ENCODE measurements around the gene ERP44.
A peak's percentile ranks its signal among the peaks of the same experiment; 100 is the strongest.
"Not testable (repeated sequence)": the region's sequence is repeated elsewhere in the genome, so short reads cannot be mapped to it uniquely, and the experiment has no call there.

Gene ERP44

GRCh38 chr9:100098887-100099721, at the start of gene ERP44, which contains the start of gene INVS:
Gene ERP44 (minus strand): TSS chr9:100099000. CDS start chr9:100098840, 160 bp downstream.
Gene INVS (plus strand): TSS chr9:100099243. CDS start chr9:100104522, 5,279 bp downstream.
- peak; percentile 100 for DNase-seq (ENCODE audit: low spot score)

DNA sequence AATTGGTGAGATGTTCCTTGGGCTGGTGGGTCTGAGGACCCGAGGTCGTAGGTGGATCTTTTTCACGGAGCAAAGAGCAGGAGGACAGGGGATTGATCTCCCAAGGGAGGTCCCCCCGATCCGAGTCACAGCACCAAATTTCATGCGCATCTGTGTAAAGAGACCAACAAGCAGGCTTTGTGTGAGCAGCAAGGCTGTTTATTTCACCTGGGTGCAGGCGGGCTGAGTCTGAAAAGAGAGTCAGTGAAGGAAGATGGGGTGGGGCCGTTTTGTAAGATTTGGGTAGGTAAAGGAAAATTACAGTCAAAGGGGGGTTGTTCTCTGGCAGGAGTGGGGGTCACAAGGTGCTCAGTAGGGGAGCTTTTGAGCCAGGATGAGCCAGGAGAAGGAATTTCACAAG, 47.2 kb upstream of the ERP44 start:
- not testable (repeated sequence) for DNase-seq (ENCODE audit: low spot score)

GRCh38 chr9:100145167-100145934, 46.6 kb upstream of the ERP44 start:
- DNase-seq (ENCODE audit: low spot score), result not testable (repeated sequence)

- DNase-seq (ENCODE audit: low spot score), result not testable (repeated sequence)
Measured at GRCh38 chr9:100141862-100142261, 43.1 kb upstream of the ERP44 start.

DNA sequence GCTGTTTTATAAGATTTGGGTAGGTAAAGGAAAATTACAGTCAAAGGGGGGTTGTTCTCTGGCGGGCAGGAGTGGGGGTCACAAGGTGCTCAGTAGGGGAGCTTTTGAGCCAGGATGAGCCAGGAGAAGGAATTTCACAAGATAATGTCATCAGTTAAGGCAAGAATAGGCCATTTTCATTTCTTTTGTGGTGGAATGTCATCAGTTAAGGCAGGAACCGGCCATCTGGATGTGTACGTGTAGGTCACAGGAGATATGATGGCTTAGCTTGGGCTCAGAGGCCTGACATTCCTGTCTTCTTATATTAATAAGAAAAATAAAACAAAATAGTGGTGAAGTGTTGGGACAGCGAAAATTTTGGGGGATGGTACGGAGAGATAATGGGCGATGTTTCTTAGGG, 41.5 kb upstream of the ERP44 start:
- not testable (repeated sequence) for DNase-seq (ENCODE audit: low spot score)

DNA sequence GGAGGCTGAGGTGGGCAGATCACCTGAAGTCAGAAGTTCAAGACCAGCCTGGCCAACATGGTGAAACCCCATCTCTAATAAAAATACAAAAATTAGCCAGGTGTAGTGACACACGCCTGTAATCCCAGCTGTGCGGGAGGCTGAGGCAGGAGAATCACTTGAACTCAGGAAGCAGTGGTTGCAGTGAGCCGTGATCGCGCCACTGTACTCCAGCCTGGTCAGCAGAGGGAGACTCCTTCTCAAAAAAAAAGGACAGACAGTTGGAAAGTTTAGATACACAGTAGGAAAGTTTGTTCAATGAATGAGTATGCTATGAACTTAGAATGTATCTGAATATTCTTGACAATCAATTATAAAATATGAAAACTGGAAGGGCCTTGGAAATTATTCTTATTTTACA, 38.0 kb upstream of the ERP44 start:
- not testable (repeated sequence) for DNase-seq (ENCODE audit: low spot score)

- DNase-seq (ENCODE audit: low spot score), result no peak
Measured at GRCh38 chr9:100134731-100135130, 35.9 kb upstream of the ERP44 start.

GRCh38 chr9:100131875-100132430, 33.2 kb upstream of the ERP44 start:
- DNase-seq (ENCODE audit: low spot score), result no peak

GRCh38 chr9:100131216-100131615, 32.4 kb upstream of the ERP44 start:
- no peak for DNase-seq (ENCODE audit: low spot score)

DNA sequence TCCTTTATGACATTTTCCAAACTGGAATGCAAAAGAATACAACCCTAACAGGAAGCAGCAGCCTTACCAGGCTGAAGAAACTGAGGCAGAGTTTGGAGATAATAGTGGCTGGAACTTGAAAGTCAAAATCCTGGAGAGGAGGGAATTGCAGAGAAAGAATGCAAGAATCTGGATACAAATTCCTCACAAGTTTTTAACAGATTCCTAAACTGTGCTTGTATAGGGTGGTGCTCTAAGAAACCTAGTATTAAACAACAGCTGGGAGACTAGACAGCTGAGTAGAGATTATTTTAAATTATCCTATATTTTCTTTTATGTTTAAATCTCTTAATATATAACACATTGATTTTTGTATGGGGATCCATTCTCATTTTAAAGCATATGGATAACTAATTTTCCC, 31.0 kb upstream of the ERP44 start:
- no peak for DNase-seq (ENCODE audit: low spot score)

- DNase-seq (ENCODE audit: low spot score), result no peak
Measured at GRCh38 chr9:100126423-100126822, 27.6 kb upstream of the ERP44 start.

DNA sequence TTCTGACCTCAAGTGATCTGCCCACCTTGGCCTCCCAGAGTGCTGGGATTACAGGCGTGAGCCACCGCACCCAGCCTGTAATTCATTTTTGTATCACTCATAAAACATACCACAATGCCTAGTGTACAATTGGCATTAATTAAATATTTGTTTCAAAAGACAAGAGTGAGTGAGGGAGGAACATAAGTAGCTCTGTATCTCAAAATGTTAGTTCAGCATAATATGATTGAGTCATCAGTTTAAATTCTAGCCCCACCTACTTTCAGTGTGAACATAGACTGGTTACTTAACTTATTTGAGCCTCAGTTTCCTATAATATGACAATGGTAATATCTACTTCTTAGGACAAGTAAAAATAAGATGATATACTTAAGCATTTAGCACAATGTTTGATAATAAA, 27.1 kb upstream of the ERP44 start:
- no peak for DNase-seq (ENCODE audit: low spot score)

GRCh38 chr9:100125236-100125635, 26.4 kb upstream of the ERP44 start:
- DNase-seq (ENCODE audit: low spot score), result no peak

GRCh38 chr9:100120286-100120685, 21.5 kb upstream of the ERP44 start:
- DNase-seq (ENCODE audit: low spot score), result no peak

- DNase-seq (ENCODE audit: low spot score), result no peak
Measured at GRCh38 chr9:100117316-100117715, 18.5 kb upstream of the ERP44 start.

DNA sequence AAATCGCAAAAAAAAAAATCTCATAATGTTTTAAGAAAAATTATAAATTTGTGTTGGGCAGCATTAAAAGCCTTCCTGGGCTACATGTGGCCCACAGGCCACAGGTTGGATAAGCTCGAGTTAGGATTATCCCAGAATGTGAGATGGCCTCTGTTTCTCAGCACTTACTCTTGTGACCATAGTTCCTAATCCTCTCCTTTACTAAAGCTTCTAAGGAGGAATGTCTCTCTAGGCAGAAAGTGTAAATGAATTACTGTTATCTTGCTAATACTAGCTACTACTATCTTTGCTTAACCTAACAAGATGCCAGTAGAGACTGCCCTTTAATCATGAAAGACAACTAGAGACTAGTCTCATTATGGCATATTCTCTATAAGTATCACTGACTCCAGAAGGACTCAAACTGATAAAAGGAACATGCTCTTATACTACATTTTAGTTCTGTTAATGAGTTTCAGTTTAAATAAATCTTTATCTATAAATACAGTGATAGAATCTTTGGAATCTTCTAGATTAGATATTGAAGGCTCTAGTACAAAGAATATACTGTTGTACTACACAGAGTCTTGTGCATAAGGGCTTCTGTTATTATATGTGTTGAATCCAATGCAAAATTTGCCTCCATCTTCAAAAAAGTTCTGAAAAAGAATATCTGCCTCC, 14.0 kb upstream of the ERP44 start:
- no peak for DNase-seq (ENCODE audit: low spot score)

DNA sequence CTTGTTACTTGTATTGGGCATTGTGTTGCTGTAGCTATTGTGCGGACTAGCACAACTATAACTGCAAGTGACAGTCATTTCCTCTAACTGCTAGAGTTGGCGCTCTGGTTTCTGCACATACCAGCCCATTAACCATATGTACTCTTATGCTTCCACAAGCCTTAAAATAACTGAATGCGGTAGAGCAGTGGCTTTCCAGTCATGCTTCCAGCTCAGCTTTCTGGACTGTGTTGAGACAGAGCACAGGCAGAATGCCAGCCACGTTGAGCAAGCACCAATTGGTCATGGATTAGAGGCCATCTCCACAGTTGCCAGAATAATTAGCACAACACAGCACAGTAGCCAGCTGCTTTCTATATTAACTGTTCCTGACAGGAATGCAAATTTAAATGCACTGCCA, 12.4 kb upstream of the ERP44 start:
- DNase-seq (ENCODE audit: low spot score), result peak; percentile 86

DNA sequence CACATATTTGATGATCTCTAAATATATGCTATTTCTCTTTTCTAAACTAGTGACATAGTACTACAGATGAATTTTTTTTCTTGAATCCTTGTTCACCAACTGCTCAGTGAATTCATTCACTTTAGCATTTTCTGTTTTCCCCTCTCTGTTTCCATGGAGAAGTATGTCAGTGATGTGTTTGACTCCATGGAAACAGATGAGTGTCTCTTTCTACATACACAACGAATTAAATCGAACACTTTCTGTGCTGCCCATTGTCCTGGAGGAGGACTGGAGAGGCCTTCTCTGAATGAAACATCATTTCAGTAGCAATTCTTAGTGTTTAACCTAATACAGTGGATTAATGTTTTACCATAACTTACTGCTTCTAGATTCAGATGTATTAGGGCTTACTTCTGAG, 9.8 kb upstream of the ERP44 start:
- no peak for DNase-seq (ENCODE audit: low spot score)

- DNase-seq (ENCODE audit: low spot score), result no peak
Measured at GRCh38 chr9:100106616-100107015, 7.8 kb upstream of the ERP44 start.

GRCh38 chr9:100105861-100106260, 7.1 kb upstream of the ERP44 start:
- no peak for DNase-seq (ENCODE audit: low spot score)

DNA sequence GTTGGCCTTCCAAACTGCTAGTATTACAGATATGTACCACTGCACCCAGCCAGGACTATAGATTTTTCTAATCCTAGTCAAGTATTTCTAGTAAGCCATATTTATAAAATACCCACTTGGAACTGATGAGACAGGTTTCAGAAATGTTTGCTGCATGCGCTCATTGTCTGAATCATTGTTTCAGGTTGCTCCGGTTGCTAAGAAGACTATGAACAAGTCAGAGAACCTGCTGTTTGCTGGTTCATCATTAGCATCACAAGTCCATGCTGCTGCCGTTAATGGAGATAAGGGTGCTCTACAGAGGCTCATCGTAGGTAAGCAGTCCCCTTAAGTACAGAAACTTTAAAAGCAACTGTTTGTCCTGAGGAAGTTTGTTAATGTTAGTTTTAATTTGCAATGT, 5.5 kb upstream of the ERP44 start:
- DNase-seq (ENCODE audit: low spot score), result no peak

DNA sequence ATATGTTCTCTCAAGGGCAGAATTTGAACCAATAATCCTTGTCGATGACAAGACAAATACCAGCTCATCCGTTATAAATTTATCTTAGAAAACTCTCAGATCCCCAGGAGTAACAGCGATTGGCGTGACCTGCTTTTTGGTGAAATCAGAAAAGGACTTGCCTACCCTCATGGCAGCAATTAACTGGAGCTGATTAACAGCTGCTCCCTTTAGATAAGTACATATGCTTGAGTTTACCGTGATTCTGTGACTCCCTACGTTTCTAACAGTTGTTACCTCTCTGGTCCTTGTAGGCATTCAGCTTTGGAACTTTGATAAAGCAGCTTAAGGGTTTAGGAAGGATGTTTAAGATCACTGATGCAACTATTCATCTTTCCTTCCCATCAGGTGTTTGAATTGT, 2.8 kb upstream of the ERP44 start:
- no peak for DNase-seq (ENCODE audit: low spot score)
